ENCODE results near the gene DOP1A.

The DOP1A gene

DNA sequence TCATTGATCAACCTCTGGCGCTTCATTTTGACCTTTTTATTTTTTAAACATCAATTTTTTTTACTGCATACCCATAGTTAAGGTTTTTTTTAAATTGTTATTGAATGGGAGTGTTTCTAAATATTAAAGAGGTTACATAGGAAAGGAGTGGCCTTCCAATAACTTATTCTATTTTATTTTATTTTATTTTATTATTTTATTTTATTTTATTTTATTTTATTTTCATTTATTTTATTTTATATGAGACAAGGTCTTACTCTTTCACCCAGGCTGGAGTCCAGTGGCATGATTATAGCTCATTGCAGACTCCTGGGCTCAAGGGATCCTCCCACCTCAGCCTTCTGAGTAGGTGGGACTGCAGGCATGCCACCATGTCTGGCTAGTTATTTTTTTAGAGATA lies 30.2 kb downstream of the DOP1A start:
- Mint-ChIP-seq H3K4me3 (no peak overlapping the region), H3K27ac (no peak overlapping the region), H3K9me3 (peaks cover 3% of the 10 kb centered on the region), H3K4me1 (peaks cover 2% of the 10 kb centered on the region), H3K27me3 (no peaks in the 10 kb centered on the region), H3K36me3 (peaks cover 26% of the 10 kb centered on the region)
- DNase-seq (ENCODE audit: low spot score in 2 of 2) (no peak), ATAC-seq (ENCODE audit: low read depth) (no peak)

DNA sequence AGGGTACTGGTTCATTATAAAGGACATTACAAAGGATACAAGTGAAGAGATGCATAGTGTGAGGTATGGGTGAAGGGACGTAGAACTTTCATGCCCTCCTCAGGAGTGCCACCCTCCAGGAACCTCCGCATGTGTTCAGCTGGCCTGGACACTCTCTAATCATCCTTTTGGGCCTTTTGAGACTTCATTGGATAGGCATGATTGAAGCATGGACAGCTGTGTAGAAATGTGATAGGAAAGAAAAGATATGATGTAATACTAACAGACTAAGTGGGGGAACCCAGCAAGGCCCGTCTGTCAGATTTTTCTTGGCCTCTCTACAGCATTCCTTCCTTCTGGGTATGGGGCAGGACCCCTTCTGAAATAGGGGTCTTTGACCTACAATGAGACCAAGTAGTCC lies 31.1 kb downstream of the DOP1A start:
- Mint-ChIP-seq H3K9me3 (peaks cover 7% of the 10 kb centered on the region), H3K27me3 (no peaks in the 10 kb centered on the region), H3K4me1 (peaks cover 4% of the 10 kb centered on the region), H3K36me3 (peaks cover 35% of the 10 kb centered on the region), H3K27ac (no peak overlapping the region), H3K4me3 (no peak overlapping the region)
- ATAC-seq (ENCODE audit: low read depth), result no peak
- DNase-seq (ENCODE audit: low spot score in 2 of 2), result no peak

DNA sequence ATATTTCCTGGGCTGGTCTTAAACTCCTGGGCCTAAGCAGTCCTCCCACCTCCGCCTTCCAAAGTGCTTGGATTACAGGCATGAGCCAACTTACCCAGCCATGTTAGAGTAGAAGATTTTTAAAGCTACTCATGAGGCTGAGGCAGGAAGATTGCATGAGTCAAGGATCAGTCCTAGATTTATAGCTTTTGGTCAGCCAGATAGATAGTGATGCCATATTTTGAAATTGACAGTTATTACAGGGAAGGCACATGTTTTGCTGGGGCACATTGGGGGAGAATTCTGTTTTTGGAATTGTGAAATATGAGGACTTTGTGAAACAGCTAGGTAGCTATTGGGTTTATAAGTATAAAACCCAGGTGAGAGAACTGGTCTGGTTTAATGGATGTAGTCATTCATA lies 40.9 kb downstream of the DOP1A start:
- DNase-seq (ENCODE audit: low spot score in 2 of 2), result no peak
- Mint-ChIP-seq H3K9me3 (peaks cover 5% of the 10 kb centered on the region), H3K27ac (no peak overlapping the region), H3K4me1 (peaks cover 6% of the 10 kb centered on the region), H3K36me3 (peaks cover 34% of the 10 kb centered on the region), H3K4me3 (no peak overlapping the region), H3K27me3 (no peaks in the 10 kb centered on the region)
- ATAC-seq (ENCODE audit: low read depth), result no peak

DNA sequence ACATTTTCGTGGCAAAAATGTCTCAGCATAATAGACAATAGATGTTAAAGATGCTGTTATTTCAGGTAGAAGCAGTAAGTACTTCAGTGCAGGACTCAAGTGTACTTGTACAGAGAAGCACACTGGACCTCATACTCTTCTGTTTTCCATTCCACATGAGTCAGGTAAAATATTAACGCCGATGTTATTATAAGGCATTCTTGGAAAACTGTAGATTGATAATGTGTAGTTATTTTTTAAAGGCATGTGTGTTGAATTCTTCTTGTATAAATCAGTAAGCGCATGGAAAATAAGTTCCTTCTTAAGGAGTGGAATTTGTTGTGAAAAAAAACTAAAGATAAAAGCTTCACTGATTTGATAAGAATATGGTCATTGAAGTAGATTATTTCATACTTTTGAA lies 45.8 kb downstream of the DOP1A start:
- Mint-ChIP-seq H3K27me3 (no peaks in the 10 kb centered on the region), H3K4me3 (no peak overlapping the region), H3K27ac (no peak overlapping the region), H3K9me3 (no peaks in the 10 kb centered on the region), H3K36me3 (peaks cover 19% of the 10 kb centered on the region), H3K4me1 (peaks cover 6% of the 10 kb centered on the region)
- ATAC-seq (ENCODE audit: low read depth) (no peak), DNase-seq (ENCODE audit: low spot score in 2 of 2) (no peak)

DNA sequence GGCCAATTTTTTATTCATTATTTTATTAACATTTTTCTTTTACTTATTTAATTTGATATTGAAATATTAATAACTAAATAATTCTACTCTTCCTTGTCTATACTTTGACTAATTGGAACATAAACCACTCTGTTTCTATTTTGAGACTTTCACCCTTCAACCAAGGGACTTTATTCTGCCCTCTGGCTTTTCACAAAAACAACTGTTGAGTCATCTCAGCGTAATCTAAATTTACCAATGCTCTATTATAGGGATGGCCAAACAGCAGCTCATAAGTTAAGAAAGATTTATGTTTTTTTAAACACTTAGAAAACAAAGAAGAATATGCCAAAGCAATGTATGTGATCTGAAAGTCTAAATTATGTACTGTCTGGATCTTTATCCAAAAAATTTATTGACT lies 46.7 kb downstream of the DOP1A start:
- H3K4me1 Mint-ChIP-seq, result peaks cover 6% of the 10 kb centered on the region
- H3K9me3 Mint-ChIP-seq, result no peaks in the 10 kb centered on the region
- peaks cover 16% of the 10 kb centered on the region for H3K36me3 Mint-ChIP-seq
- no peak for ATAC-seq (ENCODE audit: low read depth)
- DNase-seq (ENCODE audit: low spot score in 2 of 2), result no peak
- H3K27me3 Mint-ChIP-seq, result no peaks in the 10 kb centered on the region
- H3K27ac Mint-ChIP-seq, result no peak overlapping the region
- no peak overlapping the region for H3K4me3 Mint-ChIP-seq

DNA sequence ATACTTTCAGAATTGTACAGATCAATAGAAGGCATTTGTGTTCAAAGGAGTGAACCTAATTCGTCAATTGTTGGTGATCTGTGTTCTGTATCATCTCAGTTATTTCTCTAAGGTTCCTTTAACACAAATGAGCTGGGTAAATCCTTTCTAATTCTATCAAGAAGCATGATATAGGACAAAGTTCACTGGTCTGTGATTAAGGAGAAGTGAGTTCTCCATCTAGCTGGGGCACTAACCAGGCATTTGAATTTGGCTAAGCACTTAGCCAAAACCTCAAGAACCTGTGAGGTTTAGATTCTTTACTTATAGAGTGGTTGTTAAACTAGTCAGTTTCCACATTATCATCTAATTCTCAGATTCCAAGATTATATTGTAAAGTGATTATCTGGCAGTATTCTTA lies 50.3 kb downstream of the DOP1A start:
- Mint-ChIP-seq H3K36me3 (peaks cover 10% of the 10 kb centered on the region), H3K27ac (no peak overlapping the region), H3K9me3 (no peaks in the 10 kb centered on the region), H3K4me1 (no peaks in the 10 kb centered on the region), H3K4me3 (no peak overlapping the region), H3K27me3 (no peaks in the 10 kb centered on the region)
- ATAC-seq (ENCODE audit: low read depth) (no peak), DNase-seq (ENCODE audit: low spot score in 2 of 2) (no peak)

DNA sequence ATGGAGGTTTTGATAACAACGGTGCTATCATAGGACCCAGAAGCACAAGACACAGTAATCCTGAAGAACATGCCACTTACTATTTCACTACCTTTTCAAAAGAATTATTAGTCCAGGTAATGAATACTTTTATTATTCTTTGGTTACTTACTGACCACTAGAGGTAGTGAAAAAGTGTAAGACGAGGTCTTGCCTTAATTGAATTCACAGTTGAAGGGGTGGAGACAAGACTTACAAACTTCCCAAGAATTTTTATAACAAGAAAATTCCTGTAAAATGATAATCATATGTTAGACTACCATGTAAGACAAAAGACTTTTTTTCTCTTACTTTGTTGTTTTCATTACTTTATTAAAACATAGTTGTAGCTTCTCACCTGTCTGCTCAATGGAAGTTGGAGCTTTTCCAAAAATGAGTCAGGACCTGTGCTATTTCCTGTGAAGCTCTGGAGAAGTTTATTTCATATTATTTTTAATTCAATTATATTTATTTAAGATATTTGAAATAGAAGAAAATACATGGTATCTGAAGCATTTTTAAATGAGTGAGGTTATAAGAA lies 52.4 kb downstream of the DOP1A start:
- no peak overlapping the region for H3K4me3 Mint-ChIP-seq
- H3K4me1 Mint-ChIP-seq, result no peaks in the 10 kb centered on the region
- no peaks in the 10 kb centered on the region for H3K27me3 Mint-ChIP-seq
- no peak for ATAC-seq (ENCODE audit: low read depth)
- DNase-seq (ENCODE audit: low spot score in 2 of 2), result no peak
- no peaks in the 10 kb centered on the region for H3K9me3 Mint-ChIP-seq
- peaks cover 15% of the 10 kb centered on the region for H3K36me3 Mint-ChIP-seq
- H3K27ac Mint-ChIP-seq, result no peak overlapping the region

DNA sequence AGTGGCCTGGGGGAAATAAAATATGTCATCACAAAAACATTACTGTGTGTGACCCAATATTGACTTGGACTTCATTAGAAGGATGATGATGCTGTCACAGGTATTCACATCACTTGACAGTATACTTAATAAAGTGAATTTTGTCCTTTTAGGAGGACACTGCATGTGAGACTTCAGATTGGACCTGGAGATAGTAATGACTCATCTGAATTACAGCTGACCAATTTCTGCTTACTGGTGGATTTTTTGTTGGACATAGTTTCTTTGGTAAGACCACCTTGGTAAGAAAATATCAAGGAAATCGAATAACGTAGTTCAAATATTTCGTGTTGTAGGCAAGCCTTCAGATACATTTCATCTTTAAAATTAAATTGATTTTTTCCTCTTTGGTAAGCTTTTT lies 57.1 kb downstream of the DOP1A start:
- ATAC-seq (ENCODE audit: low read depth), result no peak
- H3K36me3 Mint-ChIP-seq, result peaks cover 30% of the 10 kb centered on the region
- H3K4me1 Mint-ChIP-seq, result no peaks in the 10 kb centered on the region
- H3K4me3 Mint-ChIP-seq, result no peak overlapping the region
- H3K27ac Mint-ChIP-seq, result peak overlapping the region; percentile 28
- DNase-seq (ENCODE audit: low spot score in 2 of 2), result no peak
- no peaks in the 10 kb centered on the region for H3K27me3 Mint-ChIP-seq
- no peaks in the 10 kb centered on the region for H3K9me3 Mint-ChIP-seq

DNA sequence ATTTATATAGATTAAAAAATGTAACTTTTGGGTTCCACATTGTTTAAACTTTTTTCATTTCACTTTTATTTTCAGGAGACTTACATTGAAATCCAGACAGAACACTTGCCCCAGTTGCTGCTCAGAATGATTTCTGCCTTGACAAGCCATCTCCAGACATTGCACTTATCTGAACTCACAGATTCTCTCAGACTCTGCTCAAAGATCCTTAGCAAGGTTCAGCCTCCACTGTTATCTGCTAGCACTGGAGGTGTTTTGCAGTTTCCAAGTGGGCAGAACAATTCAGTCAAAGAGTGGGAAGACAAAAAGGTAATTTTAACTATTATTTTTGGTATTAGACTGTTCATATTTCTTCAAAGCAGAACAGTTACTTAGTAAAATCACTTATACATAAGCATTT lies 58.0 kb downstream of the DOP1A start:
- DNase-seq (ENCODE audit: low spot score in 2 of 2), result no peak
- no peak for ATAC-seq (ENCODE audit: low read depth)
- no peaks in the 10 kb centered on the region for H3K4me1 Mint-ChIP-seq
- H3K27me3 Mint-ChIP-seq, result no peaks in the 10 kb centered on the region
- H3K9me3 Mint-ChIP-seq, result no peaks in the 10 kb centered on the region
- H3K27ac Mint-ChIP-seq, result no peak overlapping the region
- no peak overlapping the region for H3K4me3 Mint-ChIP-seq
- H3K36me3 Mint-ChIP-seq, result peaks cover 33% of the 10 kb centered on the region

DNA sequence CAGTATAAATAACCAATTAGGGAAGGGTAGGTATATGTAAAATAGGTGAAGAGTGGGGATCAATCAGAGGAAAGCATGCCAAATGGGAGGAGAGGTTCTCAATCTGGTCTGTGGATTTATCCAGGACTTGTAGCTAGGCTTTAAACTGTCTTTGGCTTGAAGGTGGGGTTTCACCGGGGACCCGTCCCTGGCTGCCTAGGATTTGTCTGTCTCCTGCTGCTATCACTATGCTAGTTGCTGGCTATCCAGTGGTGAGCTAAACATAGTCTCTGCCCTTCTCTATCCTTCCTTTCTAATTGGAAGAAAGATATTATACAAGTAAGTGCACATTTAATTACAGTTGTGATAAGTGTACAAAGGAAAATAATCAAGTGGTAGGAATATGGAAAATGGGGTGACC lies 58.8 kb downstream of the DOP1A start:
- H3K36me3 Mint-ChIP-seq, result peaks cover 34% of the 10 kb centered on the region

DNA sequence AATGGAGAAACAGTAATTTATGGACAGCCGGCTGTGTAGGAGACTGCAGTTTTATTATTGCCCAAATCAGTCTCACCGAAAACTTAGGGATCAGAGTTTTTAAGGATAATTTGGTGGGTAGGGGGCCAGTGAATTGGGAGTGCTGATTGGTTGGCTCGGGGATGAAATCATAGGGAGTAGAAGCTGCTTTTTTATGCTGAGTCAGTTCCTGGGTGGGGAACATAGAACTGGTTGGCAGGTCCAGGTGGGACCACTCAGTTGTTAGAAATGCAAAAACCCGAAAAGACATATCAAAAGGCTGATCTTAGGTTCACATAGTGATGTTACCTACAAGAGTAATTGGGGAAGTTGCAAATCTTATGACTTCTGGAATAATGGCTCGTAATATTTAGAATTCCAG lies 59.3 kb downstream of the DOP1A start:
- ATAC-seq (ENCODE audit: low read depth) (no peak), DNase-seq (ENCODE audit: low spot score in 2 of 2) (no peak)
- Mint-ChIP-seq H3K27me3 (no peaks in the 10 kb centered on the region), H3K9me3 (no peaks in the 10 kb centered on the region), H3K4me3 (no peak overlapping the region), H3K27ac (peak overlapping the region; percentile 5), H3K4me1 (no peaks in the 10 kb centered on the region), H3K36me3 (peaks cover 34% of the 10 kb centered on the region)

More for the DNA sequence above, 58.8 kb downstream of the DOP1A start:
- H3K9me3 Mint-ChIP-seq, result no peaks in the 10 kb centered on the region
- ATAC-seq (ENCODE audit: low read depth) (no peak), DNase-seq (ENCODE audit: low spot score in 2 of 2) (no peak)
- no peaks in the 10 kb centered on the region for H3K27me3 Mint-ChIP-seq
- peak overlapping the region; percentile 5 for H3K27ac Mint-ChIP-seq
- H3K4me3 Mint-ChIP-seq, result no peak overlapping the region
- H3K4me1 Mint-ChIP-seq, result no peaks in the 10 kb centered on the region

DNA sequence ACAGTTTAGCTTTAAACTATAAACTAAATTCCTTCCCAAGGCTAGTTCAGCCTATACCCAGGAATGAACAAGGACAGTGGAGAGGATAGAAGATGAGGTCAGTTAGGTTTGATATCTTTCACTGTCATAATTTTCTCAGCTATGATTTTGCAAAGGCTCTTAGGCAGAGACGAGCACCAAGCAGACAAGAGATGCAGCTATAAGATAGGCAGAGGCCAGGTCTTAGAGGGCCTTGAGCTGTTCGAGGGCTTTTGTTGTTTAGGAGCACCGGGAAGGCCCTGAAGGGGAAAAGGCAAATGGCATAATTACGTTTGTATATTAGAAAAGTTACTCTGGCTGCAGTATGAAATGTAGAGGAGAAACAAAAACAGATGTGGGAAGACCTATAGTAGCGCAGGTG lies 59.8 kb downstream of the DOP1A start:
- H3K4me1 Mint-ChIP-seq, result no peaks in the 10 kb centered on the region
- no peak overlapping the region for H3K27ac Mint-ChIP-seq
- no peak overlapping the region for H3K4me3 Mint-ChIP-seq
- ATAC-seq (ENCODE audit: low read depth), result no peak
- no peak for DNase-seq (ENCODE audit: low spot score in 2 of 2)
- H3K27me3 Mint-ChIP-seq, result no peaks in the 10 kb centered on the region
- H3K36me3 Mint-ChIP-seq, result peaks cover 34% of the 10 kb centered on the region
- no peaks in the 10 kb centered on the region for H3K9me3 Mint-ChIP-seq

DNA sequence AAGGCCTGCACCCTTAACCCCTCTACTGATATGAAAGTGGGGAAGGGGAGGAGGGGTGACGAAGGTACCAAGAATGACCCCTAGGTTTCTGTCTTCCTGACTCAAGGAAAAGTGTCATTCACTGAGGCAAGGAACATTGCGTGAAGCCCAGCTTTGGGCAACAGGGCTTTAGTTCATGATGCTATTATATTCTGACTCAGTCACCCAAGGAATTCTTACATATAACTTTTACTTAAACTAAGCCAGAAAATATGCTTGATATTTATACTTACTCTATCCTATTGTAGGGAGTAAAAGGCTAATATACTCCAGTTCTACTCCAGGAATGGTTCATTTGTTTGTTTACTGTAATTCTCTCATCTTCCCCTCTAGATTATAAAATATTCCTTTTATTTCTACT lies 60.5 kb downstream of the DOP1A start:
- no peak for DNase-seq (ENCODE audit: low spot score in 2 of 2)
- Mint-ChIP-seq H3K4me3 (no peak overlapping the region), H3K27ac (no peak overlapping the region), H3K36me3 (peaks cover 34% of the 10 kb centered on the region), H3K4me1 (no peaks in the 10 kb centered on the region), H3K9me3 (no peaks in the 10 kb centered on the region), H3K27me3 (no peaks in the 10 kb centered on the region)
- no peak for ATAC-seq (ENCODE audit: low read depth)

DNA sequence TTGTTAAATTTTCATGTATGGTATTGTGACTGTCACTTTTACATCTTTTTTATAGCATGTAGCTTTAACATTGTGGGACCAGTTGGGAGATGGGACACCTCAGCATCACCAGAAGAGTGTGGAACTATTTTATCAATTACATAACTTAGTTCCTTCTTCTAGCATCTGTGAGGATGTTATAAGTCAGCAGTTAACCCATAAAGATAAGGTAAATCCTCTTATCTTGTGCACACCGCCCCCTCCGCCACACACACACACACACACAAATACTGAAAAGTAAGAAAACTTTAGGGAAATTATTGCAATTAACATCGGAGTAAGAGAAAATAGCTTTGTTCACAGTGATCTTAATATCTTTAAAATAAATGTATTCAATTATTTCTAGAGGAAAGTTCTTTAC lies 64.7 kb downstream of the DOP1A start:
- DNase-seq (ENCODE audit: low spot score in 2 of 2) (no peak), ATAC-seq (ENCODE audit: low read depth) (no peak)
- H3K4me1 Mint-ChIP-seq, result no peaks in the 10 kb centered on the region
- no peak overlapping the region for H3K27ac Mint-ChIP-seq
- H3K4me3 Mint-ChIP-seq, result no peak overlapping the region
- H3K36me3 Mint-ChIP-seq, result peaks cover 23% of the 10 kb centered on the region
- no peaks in the 10 kb centered on the region for H3K9me3 Mint-ChIP-seq
- H3K27me3 Mint-ChIP-seq, result no peaks in the 10 kb centered on the region

DNA sequence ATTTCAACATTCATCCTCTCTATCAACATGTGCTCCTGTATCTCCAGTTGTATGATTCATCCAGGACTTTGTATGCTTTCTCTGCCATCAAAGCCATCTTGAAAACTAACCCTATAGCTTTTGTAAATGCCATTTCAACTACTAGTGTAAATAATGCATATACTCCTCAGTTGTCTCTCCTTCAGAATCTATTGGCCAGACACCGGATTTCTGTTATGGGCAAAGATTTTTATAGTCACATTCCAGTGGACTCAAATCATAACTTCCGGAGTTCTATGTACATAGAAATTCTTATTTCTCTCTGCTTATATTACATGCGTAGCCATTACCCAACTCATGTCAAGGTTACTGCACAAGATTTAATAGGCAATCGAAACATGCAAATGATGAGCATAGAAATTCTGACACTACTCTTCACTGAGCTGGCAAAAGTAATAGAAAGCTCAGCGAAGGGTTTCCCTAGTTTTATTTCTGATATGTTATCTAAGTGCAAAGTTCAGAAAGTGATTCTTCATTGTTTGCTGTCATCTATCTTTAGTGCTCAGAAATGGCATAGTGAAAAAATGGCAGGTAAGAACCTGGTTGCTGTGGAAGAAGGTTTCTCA lies 70.7 kb downstream of the DOP1A start:
- Mint-ChIP-seq H3K27ac (no peak overlapping the region), H3K27me3 (no peaks in the 10 kb centered on the region), H3K4me3 (no peak overlapping the region), H3K36me3 (peaks cover 21% of the 10 kb centered on the region), H3K9me3 (no peaks in the 10 kb centered on the region), H3K4me1 (no peaks in the 10 kb centered on the region)
- DNase-seq (ENCODE audit: low spot score in 2 of 2) (no peak), ATAC-seq (ENCODE audit: low read depth) (no peak)
